Measurements from ENCODE around the gene ATOH7.
"Not testable (repeated sequence)": the region's sequence is repeated elsewhere in the genome, so short reads cannot be mapped to it uniquely, and the experiment has no call there.

ATOH7 gene

DNA sequence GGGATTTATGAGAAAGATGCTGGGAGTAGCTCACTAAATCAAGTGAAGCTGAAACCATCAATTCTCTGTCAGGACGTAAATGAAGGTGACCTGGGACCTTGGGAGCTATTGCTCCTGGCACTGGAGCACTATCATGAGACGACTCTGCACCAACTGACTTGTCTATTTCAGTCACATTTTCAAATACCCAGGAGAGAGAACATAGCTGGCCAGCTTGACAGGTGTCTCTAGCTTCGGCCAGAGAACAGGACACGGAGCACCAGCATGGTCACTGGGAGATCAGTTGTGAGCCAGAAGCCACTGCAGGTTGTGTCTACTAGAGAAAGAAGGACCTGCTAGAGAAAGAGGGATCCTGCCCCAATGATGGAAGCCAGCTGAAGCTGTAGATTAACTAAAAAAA is 17.4 kb upstream of the ATOH7 start:
- DNase-seq (ENCODE audit: low spot score): no peak
- in situ Hi-C loops (cut with MboI; ENCODE audit: low pct_unique_long_range_greater_than_20kb, low sequenced_read_pairs, unreplicated experiment): no loop called here
- TF ChIP-seq, protein P1, sequence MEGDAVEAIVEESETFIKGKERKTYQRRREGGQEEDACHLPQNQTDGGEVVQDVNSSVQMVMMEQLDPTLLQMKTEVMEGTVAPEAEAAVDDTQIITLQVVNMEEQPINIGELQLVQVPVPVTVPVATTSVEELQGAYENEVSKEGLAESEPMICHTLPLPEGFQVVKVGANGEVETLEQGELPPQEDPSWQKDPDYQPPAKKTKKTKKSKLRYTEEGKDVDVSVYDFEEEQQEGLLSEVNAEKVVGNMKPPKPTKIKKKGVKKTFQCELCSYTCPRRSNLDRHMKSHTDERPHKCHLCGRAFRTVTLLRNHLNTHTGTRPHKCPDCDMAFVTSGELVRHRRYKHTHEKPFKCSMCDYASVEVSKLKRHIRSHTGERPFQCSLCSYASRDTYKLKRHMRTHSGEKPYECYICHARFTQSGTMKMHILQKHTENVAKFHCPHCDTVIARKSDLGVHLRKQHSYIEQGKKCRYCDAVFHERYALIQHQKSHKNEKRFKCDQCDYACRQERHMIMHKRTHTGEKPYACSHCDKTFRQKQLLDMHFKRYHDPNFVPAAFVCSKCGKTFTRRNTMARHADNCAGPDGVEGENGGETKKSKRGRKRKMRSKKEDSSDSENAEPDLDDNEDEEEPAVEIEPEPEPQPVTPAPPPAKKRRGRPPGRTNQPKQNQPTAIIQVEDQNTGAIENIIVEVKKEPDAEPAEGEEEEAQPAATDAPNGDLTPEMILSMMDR (IDR thresholded peaks at IDR 0.05; ENCODE audit: extremely low read depth, insufficient read depth, missing control alignments): no peak

DNA sequence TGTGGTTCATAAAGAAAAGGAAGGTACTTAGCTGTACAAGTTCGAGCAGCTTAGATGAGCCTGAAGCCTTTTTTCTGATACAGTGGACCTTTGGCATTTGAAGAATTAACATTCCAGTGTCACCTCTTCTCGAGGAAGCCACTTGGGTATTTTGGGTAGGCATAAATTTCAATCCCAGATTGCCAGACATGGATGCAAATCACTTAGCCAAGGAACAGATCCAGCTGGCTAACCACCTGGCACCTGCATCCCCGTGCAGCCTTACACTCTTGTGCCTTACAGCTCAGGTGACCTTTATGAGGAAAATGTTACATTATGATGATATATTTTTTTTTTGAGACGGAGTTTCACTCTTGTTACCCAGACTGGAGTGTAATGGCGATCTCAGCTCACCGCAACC is 16.0 kb upstream of the ATOH7 start:
- TF ChIP-seq, protein P1 (IDR thresholded peaks at IDR 0.05; ENCODE audit: extremely low read depth, insufficient read depth, missing control alignments): no peak
- in situ Hi-C loops (cut with MboI; ENCODE audit: low pct_unique_long_range_greater_than_20kb, low sequenced_read_pairs, unreplicated experiment): no loop called here
- DNase-seq (ENCODE audit: low spot score): no peak

DNA sequence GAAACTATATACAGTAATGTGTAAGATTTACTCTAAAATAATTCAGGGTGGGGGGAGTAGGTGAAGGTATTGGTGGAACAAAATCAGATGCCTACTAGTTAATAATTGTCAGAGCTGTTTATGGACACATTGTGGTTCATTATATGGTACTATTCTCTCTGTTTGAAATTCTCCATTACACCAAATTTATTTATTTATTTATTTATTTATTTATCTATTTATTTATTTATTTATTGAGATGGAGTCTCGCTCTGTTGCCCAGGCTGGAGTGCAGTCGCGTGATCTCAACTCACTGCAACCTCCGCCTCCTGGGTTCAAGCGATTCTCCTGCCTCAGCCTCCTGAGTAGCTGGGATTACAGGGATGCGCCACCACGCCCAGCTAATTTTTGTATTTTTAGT is 14.5 kb upstream of the ATOH7 start:
- in situ Hi-C loops (cut with MboI; ENCODE audit: low pct_unique_long_range_greater_than_20kb, low sequenced_read_pairs, unreplicated experiment); DNase-seq (ENCODE audit: low spot score): not testable (repeated sequence)

DNA sequence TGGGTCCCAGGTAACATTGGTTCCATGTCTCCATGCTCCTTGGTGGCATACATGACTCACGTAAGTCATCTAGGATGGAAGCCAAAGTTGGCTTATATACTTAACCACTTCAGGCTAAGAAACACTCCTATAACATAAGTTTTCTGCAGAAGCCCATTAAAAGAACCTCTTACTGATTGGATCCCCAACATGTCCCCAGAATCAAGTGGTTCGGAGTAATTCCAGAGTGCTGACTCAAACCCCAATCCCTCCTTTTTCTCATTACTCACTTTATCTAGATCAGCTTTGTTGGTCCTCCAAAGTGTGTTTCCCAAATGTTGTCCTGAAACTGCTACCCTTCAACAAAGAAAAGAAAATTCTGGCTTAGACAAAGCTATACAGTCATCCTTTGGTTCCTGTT is 10.1 kb upstream of the ATOH7 start:
- in situ Hi-C loops (cut with MboI; ENCODE audit: low pct_unique_long_range_greater_than_20kb, low sequenced_read_pairs, unreplicated experiment): no loop called here
- no peak for DNase-seq (ENCODE audit: low spot score)
- TF ChIP-seq, protein P1 (IDR thresholded peaks at IDR 0.05; ENCODE audit: extremely low read depth, insufficient read depth, missing control alignments): no peak

DNA sequence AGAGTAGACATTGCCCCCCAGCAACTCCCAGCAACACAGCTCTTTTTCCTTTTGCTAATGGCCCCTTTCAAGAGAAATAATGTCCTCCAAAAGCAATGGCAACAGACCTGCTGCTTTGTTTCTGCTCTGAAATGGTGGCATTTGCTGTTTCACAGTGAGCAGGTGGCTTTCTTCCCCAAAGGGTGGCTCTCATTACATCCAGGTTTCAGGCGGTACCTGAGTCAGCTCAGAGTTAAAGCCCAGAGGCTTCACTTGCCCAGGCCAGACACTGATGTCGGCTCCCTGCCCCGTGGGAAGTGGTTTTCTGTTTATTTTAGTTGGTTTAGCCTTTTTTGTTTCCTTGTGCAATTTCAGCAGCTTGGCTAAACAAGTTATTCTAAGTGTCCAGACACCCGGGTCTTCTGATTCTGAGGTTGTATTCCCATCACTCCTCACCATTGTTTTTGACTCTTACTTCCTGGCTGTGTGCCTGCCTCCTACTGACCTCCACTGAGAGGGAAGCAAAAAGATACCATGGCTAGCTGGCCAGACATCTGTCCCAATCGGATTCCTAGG is 7.8 kb upstream of the ATOH7 start:
- TF ChIP-seq, protein P1 (IDR thresholded peaks at IDR 0.05; ENCODE audit: extremely low read depth, insufficient read depth, missing control alignments): no peak
- DNase-seq (ENCODE audit: low spot score): no peak
- in situ Hi-C loops (cut with MboI; ENCODE audit: low pct_unique_long_range_greater_than_20kb, low sequenced_read_pairs, unreplicated experiment): no loop called here

DNA sequence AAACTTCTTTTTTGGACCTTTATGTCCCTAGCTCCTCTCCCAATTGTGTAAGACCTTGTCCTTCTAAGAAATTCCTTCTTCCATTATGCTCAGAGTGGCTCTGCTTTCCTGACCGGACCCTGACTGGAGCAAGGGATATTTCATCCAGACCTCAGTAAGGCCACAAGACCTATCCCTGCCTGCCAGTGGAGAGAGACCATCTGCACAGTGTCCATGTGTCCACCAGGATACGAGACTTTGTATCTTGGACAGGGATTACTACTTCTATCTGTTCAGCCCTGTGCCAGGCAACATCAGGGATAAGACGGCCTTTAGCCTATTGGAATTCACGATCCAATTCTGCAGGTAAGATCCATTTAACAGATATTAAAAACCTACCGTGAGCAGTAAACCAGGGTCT is 7.2 kb upstream of the ATOH7 start:
- DNase-seq (ENCODE audit: low spot score): no peak
- TF ChIP-seq, protein P1 (IDR thresholded peaks at IDR 0.05; ENCODE audit: extremely low read depth, insufficient read depth, missing control alignments): no peak
- in situ Hi-C loops (cut with MboI; ENCODE audit: low pct_unique_long_range_greater_than_20kb, low sequenced_read_pairs, unreplicated experiment): no loop called here

DNA sequence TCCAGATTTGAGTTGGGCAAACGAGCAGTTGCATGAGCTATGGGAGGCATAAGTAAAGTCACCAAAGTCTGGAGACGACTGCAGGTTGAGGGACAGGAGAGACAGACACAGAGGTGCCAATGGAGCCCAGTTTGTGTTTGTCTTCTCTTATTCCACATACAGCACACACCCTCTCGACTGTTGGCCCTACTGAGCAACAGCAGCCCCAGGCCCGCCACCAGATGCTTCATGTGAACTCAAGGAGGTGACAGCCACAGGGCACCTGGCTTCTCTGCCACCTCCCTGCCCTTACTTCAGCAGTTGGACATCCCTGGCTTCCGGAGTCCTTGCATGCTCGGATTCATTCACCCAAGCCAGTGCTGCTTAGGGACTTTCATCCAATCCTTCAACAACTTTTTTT is 6.5 kb upstream of the ATOH7 start:
- in situ Hi-C loops (cut with MboI; ENCODE audit: low pct_unique_long_range_greater_than_20kb, low sequenced_read_pairs, unreplicated experiment): no loop called here
- TF ChIP-seq, protein P1 (IDR thresholded peaks at IDR 0.05; ENCODE audit: extremely low read depth, insufficient read depth, missing control alignments): no peak
- no peak for DNase-seq (ENCODE audit: low spot score)
